C4-2B (cell line): ENCODE data around the gene PDP2.

Experiments
- H3K27ac ChIP-seq: fragments of 450-650 bp; 2 replicates; pipeline ENCODE4 v1.5.1; 2017
- CTCF ChIP-seq: fragments of 450-650 bp; conservative IDR thresholded peaks from 2 replicates; pipeline ENCODE4 v1.5.1; 2017; ENCODE audit warnings: mild to moderate bottlenecking
- ZFX ChIP-seq: fragments of 450-650 bp; IDR thresholded peaks from 2 replicates; pipeline ENCODE4 v1.6.1; 2017

The PDP2 gene

GRCh38 chr16:66940236-66940635 is 59.9 kb downstream of the PDP2 start:
- no peak for TF ChIP-seq ZFX
- no peak for TF ChIP-seq CTCF
- no peak overlapping the region for H3K27ac ChIP-seq
